HEK293 (cell line): ENCODE measurements around the gene B4GALNT2.

Source experiments
- BCL11A ChIP-seq: fragments of 450-650 bp; formaldehyde crosslinking; IDR thresholded peaks from 2 replicates; pipeline ENCODE4 v1.5.1; 2016; ENCODE audit warnings: low read depth, missing biosample characterization, missing genetic modification characterization
- CTCF ChIP-seq: fragments of 450-650 bp; formaldehyde crosslinking; IDR thresholded peaks from 2 replicates; pipeline ENCODE4 v1.5.1; 2016; ENCODE audit warnings: missing biosample characterization, missing genetic modification characterization
- ZBTB1 ChIP-seq: fragments of 450-650 bp; formaldehyde crosslinking; IDR thresholded peaks from 2 replicates; pipeline ENCODE4 v1.5.1; 2016; ENCODE audit warnings: missing biosample characterization, missing genetic modification characterization
- ZBTB26 ChIP-seq: fragments of 450-650 bp; formaldehyde crosslinking; optimal IDR thresholded peaks from 2 replicates; pipeline ENCODE3; 2016; ENCODE audit warnings: missing biosample characterization, mild to moderate bottlenecking, missing genetic modification characterization
- ZNF560 ChIP-seq: fragments of 450-650 bp; formaldehyde crosslinking; IDR thresholded peaks from 2 replicates; pipeline ENCODE4 v1.5.1; 2017; ENCODE audit warnings: missing biosample characterization, missing genetic modification characterization, borderline replicate concordance
- ZNF677 ChIP-seq: fragments of 450-650 bp; IDR thresholded peaks from 2 replicates; pipeline ENCODE4 v1.5.0; 2018; ENCODE audit warnings: missing biosample characterization, mild to moderate bottlenecking, missing genetic modification characterization, moderate library complexity
- ZXDB ChIP-seq: fragments of 450-650 bp; formaldehyde crosslinking; IDR thresholded peaks from 2 replicates; pipeline ENCODE4 v1.5.1; 2016; ENCODE audit warnings: missing biosample characterization, missing genetic modification characterization
- TF ChIP-seq, protein P1 (sequence below): fragments of 450-650 bp; formaldehyde crosslinking; IDR thresholded peaks from 2 replicates; pipeline ENCODE4 v1.5.1; 2016; ENCODE audit warnings: missing biosample characterization, missing genetic modification characterization

DNA sequence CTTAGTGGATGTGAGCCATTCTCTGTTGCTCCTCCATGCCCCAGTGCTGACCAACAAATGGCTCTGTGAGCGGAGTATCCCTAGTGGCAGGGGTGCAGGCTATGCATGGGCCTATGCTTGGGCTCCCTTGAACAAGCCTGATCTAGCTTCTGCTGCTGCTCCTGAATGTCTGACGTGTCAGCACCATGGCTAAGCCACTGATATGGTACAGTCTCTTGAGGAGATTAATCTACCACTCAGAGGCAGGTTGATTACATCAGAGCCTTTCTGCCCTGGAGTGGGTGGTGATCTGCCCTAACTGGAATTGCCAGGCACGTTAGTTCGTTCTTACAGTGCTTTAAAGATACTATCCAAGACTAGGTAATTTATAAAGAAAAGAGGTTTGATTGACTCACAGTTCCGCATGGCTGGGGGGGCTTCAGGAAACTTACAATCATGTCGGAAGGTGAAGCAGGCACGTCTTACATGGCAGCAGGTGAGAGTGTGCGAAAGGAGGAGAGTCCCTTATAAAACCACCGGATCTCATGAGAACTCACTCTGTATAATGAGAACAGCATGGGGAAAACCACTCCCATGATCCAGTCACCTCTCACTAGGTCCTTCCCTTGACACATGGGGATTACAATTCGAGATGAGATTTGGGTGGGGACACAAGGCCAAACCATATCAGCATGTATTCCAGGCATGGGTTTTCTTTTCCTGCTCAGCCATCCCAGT is 41.5 kb upstream of the B4GALNT2 start:
- TF ChIP-seq CTCF (tag by site-specific recombination) (no peak), ZNF677 (no peak), ZNF560 (tag by site-specific recombination) (no peak), ZBTB26 (tag by site-specific recombination) (no peak), ZBTB1 (no peak), BCL11A (tag by site-specific recombination) (no peak), ZXDB (tag by site-specific recombination) (no peak)
- TF ChIP-seq, protein P1, sequence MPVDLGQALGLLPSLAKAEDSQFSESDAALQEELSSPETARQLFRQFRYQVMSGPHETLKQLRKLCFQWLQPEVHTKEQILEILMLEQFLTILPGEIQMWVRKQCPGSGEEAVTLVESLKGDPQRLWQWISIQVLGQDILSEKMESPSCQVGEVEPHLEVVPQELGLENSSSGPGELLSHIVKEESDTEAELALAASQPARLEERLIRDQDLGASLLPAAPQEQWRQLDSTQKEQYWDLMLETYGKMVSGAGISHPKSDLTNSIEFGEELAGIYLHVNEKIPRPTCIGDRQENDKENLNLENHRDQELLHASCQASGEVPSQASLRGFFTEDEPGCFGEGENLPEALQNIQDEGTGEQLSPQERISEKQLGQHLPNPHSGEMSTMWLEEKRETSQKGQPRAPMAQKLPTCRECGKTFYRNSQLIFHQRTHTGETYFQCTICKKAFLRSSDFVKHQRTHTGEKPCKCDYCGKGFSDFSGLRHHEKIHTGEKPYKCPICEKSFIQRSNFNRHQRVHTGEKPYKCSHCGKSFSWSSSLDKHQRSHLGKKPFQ (tag by site-specific recombination) = no peak
